HEK293T (cell line): ENCODE measurements around the gene BAZ1B.

Source experiments
- ARNT ChIP-seq: fragments of 450-650 bp; IDR thresholded peaks from 2 replicates; pipeline ENCODE4 v1.6.1; 2017; ENCODE audit warnings: mild to moderate bottlenecking
- BHLHE40 ChIP-seq: fragments of 450-650 bp; IDR thresholded peaks from 2 replicates; pipeline ENCODE4 v1.6.1; 2016; ENCODE audit warnings: mild to moderate bottlenecking, moderate library complexity, borderline replicate concordance
- ELF4 ChIP-seq: fragments of 450-650 bp; IDR thresholded peaks from 2 replicates; pipeline ENCODE4 v1.6.1; 2017; ENCODE audit warnings: antibody characterized with exemption
- FOXA1 ChIP-seq: fragments of 450-650 bp; IDR thresholded peaks from 2 replicates; pipeline ENCODE4 v1.6.1; 2016; ENCODE audit warnings: mild to moderate bottlenecking
- FOXK2 ChIP-seq: fragments of 450-650 bp; IDR thresholded peaks from 2 replicates; pipeline ENCODE4 v1.6.1; 2016; ENCODE audit warnings: mild to moderate bottlenecking
- FOXM1 ChIP-seq: fragments of 450-650 bp; IDR thresholded peaks from 2 replicates; pipeline ENCODE4 v1.6.1; 2017; ENCODE audit warnings: mild to moderate bottlenecking, borderline replicate concordance
- HDGF ChIP-seq: fragments of 450-650 bp; IDR thresholded peaks from 2 replicates; pipeline ENCODE4 v1.6.1; 2017; ENCODE audit warnings: antibody characterized with exemption, borderline replicate concordance
- L3MBTL2 ChIP-seq: fragments of 450-650 bp; conservative IDR thresholded peaks from 2 replicates; pipeline ENCODE4 v1.6.1; 2016; ENCODE audit warnings: mild to moderate bottlenecking
- NFRKB ChIP-seq: fragments of 450-650 bp; IDR thresholded peaks from 2 replicates; pipeline ENCODE4 v1.6.1; 2016; ENCODE audit warnings: mild to moderate bottlenecking, moderate library complexity
- SP1 ChIP-seq: fragments of 450-650 bp; IDR thresholded peaks from 2 replicates; pipeline ENCODE4 v1.6.1; 2017
- SUZ12 ChIP-seq: fragments of 450-650 bp; IDR thresholded peaks from 2 replicates; pipeline ENCODE4 v1.6.1; 2016; ENCODE audit warnings: mild to moderate bottlenecking
- TF ChIP-seq, protein P1 (sequence below): fragments of 450-650 bp; IDR thresholded peaks from 2 replicates; pipeline ENCODE4 v1.6.1; 2016

DNA sequence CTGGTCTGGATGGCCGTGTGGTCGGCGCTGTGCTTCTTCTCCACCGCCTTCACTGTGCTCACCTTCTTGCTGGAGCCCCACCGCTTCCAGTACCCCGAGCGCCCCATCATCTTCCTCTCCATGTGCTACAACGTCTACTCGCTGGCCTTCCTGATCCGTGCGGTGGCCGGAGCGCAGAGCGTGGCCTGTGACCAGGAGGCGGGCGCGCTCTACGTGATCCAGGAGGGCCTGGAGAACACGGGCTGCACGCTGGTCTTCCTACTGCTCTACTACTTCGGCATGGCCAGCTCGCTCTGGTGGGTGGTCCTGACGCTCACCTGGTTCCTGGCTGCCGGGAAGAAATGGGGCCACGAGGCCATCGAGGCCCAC is 87.4 kb downstream of the BAZ1B start:
- no peak for TF ChIP-seq HDGF
- TF ChIP-seq BHLHE40: no peak
- no peak for TF ChIP-seq L3MBTL2
- no peak for TF ChIP-seq SP1
- TF ChIP-seq FOXM1: no peak
- TF ChIP-seq, protein P1, sequence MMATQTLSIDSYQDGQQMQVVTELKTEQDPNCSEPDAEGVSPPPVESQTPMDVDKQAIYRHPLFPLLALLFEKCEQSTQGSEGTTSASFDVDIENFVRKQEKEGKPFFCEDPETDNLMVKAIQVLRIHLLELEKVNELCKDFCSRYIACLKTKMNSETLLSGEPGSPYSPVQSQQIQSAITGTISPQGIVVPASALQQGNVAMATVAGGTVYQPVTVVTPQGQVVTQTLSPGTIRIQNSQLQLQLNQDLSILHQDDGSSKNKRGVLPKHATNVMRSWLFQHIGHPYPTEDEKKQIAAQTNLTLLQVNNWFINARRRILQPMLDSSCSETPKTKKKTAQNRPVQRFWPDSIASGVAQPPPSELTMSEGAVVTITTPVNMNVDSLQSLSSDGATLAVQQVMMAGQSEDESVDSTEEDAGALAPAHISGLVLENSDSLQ: no peak
- TF ChIP-seq FOXA1: no peak
- TF ChIP-seq ELF4: no peak
- TF ChIP-seq ARNT: no peak
- TF ChIP-seq NFRKB: no peak
- TF ChIP-seq SUZ12: no peak
- TF ChIP-seq FOXK2: no peak
